HL-60 (cell line): Measurements from ENCODE around the gene NEUROD1.

ENCODE experiments used
- DNase-seq, 2 experiments: peaks; one replicate each; pipeline ENCODE4 v3.0.0-alpha.2; 2010 to 2020; ENCODE audit warnings: low read depth in 1 of 2, low spot score in 1 of 2
- H3K27ac ChIP-seq: fragments of 250-450 bp; sonication (Bioruptor Pico); replicated peaks from 2 replicates; pipeline ENCODE4 v1.5.1; 2020; ENCODE audit warnings: mild to moderate bottlenecking, moderate library complexity
- H3K27me3 ChIP-seq: fragments of 250-450 bp; sonication (Bioruptor Pico); 2 replicates; pipeline ENCODE4 v1.5.1; 2021; ENCODE audit warnings: mild to moderate bottlenecking, moderate library complexity; ENCODE audit not compliant: insufficient read depth, poor library complexity, severe bottlenecking
- H3K4me3 ChIP-seq: replicated peaks from 2 replicates; pipeline ENCODE4 v1.5.1; 2011; ENCODE audit warnings: mild to moderate bottlenecking, control low read depth, low read length; ENCODE audit not compliant: insufficient read depth
- GABPA ChIP-seq: IDR thresholded peaks from 2 replicates; pipeline ENCODE4 v1.6.1; 2012; ENCODE audit warnings: low read depth
- POLR2AphosphoS5 ChIP-seq: IDR thresholded peaks from 2 replicates; pipeline ENCODE4 v1.6.1; 2012; ENCODE audit warnings: low read depth
- SPI1 ChIP-seq: IDR thresholded peaks from 2 replicates; pipeline ENCODE4 v1.6.1; 2012; ENCODE audit warnings: low read depth, mild to moderate bottlenecking, borderline replicate concordance
- TF ChIP-seq, protein P1 (sequence below): IDR thresholded peaks from one replicate; pipeline ENCODE4 v1.5.1; 2011; ENCODE audit warnings: low read length, control low read depth, inconsistent platforms; ENCODE audit not compliant: insufficient read depth
- TF ChIP-seq, protein P2 (sequence below): IDR thresholded peaks from 2 replicates; pipeline ENCODE4 v1.6.1; 2012; ENCODE audit warnings: low read depth; ENCODE audit not compliant: insufficient replicate concordance

Gene NEUROD1

DNA sequence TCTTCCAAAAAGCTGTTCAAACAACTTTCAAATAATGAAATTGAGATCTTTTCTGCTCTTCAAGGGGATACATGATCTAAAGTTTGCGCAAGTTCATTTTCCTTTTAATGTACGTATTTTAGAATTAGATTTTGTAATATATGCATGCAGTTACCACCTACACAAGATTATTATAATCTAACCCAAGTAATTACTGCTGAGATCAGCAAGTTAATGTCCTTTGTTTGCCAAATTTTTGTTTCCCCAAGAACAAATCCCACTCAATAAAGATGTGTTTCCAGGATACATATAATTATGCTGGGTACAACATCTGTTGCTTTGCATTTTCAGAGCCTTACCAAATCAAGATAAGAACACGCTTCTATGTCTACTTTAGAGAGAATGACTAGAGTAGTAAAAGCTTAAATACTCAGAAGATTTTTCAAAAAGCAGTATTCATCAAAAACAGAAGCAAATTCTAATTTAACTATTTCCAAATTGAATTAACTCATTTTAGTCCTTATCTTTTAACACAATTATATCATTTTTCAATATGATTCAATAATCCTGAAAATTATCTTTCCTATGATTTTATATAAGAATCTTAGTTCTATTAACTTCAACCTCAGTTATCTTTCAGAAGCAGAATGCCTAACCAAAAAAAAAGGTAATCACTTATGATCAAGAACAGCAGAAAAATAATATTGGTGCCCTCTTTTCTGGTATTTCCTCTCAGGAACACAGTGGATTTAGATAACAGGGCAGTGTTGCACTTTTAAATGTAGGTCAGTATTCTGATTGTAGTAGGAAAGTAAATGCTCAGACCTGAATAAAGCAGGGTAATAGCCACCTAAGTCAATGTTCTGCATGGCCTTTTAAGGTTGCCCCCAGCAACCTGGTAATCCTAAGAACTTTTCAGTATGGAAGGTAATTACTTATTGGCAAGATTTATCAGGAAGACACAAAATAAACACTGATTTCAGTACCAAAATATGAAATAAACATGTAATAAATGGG, 51.4 kb downstream of the NEUROD1 start:
- H3K4me3 ChIP-seq = no peak overlapping the region
- TF ChIP-seq GABPA = no peak
- no peak for TF ChIP-seq POLR2AphosphoS5
- no peak for TF ChIP-seq SPI1

DNA sequence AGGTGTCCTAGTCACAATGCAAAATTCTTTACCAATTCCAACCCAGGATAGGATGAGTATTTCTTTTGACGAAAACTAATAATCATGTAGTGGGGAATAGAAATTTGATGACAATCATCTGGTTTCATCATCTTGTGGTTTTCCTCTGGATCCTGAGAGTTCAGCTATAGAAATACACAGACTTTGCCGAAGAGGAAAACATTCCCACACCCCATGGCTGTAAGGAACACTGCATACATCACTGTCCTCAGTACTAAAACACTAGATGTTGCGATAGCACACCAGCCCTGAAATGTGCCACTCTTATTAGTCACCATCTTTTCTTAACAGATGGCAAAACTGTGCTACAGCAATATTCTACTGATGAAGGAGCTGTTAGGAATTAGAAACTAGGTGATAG, 52.8 kb downstream of the NEUROD1 start:
- Histone ChIP-seq H3K27me3 (peaks cover 24% of the 10 kb centered on the region), H3K27ac (no peak overlapping the region), H3K4me3 (no peak overlapping the region)
- TF ChIP-seq SPI1 (no peak), GABPA (no peak), POLR2AphosphoS5 (no peak)
- TF ChIP-seq, protein P1, sequence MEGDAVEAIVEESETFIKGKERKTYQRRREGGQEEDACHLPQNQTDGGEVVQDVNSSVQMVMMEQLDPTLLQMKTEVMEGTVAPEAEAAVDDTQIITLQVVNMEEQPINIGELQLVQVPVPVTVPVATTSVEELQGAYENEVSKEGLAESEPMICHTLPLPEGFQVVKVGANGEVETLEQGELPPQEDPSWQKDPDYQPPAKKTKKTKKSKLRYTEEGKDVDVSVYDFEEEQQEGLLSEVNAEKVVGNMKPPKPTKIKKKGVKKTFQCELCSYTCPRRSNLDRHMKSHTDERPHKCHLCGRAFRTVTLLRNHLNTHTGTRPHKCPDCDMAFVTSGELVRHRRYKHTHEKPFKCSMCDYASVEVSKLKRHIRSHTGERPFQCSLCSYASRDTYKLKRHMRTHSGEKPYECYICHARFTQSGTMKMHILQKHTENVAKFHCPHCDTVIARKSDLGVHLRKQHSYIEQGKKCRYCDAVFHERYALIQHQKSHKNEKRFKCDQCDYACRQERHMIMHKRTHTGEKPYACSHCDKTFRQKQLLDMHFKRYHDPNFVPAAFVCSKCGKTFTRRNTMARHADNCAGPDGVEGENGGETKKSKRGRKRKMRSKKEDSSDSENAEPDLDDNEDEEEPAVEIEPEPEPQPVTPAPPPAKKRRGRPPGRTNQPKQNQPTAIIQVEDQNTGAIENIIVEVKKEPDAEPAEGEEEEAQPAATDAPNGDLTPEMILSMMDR = no peak
- TF ChIP-seq, protein P2, sequence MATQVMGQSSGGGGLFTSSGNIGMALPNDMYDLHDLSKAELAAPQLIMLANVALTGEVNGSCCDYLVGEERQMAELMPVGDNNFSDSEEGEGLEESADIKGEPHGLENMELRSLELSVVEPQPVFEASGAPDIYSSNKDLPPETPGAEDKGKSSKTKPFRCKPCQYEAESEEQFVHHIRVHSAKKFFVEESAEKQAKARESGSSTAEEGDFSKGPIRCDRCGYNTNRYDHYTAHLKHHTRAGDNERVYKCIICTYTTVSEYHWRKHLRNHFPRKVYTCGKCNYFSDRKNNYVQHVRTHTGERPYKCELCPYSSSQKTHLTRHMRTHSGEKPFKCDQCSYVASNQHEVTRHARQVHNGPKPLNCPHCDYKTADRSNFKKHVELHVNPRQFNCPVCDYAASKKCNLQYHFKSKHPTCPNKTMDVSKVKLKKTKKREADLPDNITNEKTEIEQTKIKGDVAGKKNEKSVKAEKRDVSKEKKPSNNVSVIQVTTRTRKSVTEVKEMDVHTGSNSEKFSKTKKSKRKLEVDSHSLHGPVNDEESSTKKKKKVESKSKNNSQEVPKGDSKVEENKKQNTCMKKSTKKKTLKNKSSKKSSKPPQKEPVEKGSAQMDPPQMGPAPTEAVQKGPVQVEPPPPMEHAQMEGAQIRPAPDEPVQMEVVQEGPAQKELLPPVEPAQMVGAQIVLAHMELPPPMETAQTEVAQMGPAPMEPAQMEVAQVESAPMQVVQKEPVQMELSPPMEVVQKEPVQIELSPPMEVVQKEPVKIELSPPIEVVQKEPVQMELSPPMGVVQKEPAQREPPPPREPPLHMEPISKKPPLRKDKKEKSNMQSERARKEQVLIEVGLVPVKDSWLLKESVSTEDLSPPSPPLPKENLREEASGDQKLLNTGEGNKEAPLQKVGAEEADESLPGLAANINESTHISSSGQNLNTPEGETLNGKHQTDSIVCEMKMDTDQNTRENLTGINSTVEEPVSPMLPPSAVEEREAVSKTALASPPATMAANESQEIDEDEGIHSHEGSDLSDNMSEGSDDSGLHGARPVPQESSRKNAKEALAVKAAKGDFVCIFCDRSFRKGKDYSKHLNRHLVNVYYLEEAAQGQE = no peak
- DNase-seq = no peak

More for the DNA sequence above, 51.4 kb downstream of the NEUROD1 start:
- Histone ChIP-seq H3K27ac (no peak overlapping the region), H3K27me3 (peaks cover 15% of the 10 kb centered on the region)
- DNase-seq = no peak

DNA sequence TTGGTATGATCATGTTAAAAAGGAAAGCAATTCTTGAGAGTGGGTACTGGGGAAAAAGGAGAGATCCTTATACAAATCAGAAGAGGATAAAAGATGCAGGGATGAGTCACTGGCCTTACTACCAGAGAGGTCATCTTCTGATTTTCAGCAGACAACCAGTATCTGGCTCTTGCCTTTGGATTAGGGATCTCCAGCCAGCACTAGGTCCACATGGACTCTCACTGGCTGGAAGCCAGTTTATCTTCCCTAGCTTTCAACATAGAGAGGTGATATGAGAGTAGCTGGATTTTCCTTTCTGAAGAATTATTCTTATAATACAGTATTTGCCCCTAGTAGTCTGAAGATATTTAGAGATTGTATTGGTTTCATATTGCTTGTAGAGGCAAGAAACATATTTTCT, 53.6 kb downstream of the NEUROD1 start:
- no peak for TF ChIP-seq POLR2AphosphoS5
- TF ChIP-seq SPI1 = no peak
- TF ChIP-seq, protein P1 = no peak
- TF ChIP-seq, protein P2 = no peak
- TF ChIP-seq GABPA = no peak
- Histone ChIP-seq H3K4me3 (no peak overlapping the region), H3K27ac (no peak overlapping the region), H3K27me3 (peaks cover 29% of the 10 kb centered on the region)
- no peak for DNase-seq
